ENCODE data around the gene ST6GALNAC6. TPM values are rescaled to one million over a fixed set of nuclear protein-coding genes. Genes with fewer than 3 reads are reported as not detected.

ST6GALNAC6 gene
- total and polyA plus RNA-seq, 4 donors, result 22.5 to 40.4 (median 32.3) TPM

DNA sequence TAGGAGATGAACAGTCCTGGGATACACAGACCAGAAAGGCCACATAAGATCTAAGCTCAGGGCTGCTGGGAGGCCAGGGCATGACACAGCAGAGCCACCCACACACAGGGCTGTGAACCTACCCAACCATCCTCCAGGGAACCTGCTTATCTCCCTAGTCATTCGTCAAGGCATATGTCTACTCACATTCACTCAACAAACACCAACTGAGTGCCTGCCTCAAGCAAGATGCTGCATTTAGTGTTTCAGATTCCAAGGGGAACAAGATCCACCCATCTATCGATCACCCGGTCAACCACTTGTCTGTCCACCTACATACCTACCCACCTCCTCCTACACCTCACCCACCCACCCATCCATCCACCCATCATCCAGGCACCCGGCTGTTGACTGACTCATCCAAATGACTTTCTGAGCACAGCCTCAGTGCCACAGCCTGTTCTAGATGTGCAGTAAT lies 36.4 kb upstream of the ST6GALNAC6 start (continued):
- TF ChIP-seq, protein P1, sequence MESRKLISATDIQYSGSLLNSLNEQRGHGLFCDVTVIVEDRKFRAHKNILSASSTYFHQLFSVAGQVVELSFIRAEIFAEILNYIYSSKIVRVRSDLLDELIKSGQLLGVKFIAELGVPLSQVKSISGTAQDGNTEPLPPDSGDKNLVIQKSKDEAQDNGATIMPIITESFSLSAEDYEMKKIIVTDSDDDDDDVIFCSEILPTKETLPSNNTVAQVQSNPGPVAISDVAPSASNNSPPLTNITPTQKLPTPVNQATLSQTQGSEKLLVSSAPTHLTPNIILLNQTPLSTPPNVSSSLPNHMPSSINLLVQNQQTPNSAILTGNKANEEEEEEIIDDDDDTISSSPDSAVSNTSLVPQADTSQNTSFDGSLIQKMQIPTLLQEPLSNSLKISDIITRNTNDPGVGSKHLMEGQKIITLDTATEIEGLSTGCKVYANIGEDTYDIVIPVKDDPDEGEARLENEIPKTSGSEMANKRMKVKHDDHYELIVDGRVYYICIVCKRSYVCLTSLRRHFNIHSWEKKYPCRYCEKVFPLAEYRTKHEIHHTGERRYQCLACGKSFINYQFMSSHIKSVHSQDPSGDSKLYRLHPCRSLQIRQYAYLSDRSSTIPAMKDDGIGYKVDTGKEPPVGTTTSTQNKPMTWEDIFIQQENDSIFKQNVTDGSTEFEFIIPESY (IDR thresholded peaks at IDR 0.05), result no peak

DNA sequence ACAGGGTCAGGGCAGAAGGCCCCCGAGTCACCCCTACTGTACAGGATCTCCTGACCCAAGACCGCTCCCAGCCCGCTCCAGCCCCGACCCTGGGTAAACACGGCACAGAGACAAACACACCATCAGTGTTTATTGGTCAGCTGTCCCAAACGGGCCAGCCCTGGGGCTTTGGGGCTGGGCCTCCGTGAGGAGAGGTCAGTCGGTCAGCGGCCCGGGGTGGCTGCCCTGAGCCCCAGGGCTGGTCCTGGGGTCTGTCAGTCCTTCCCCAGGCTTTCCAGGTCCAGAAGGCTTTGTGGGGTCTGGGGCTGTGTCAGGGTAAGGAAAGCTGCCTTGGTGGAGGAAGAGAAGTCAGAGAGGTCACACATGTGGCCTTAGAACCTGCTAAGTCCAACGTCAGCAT lies 35.6 kb upstream of the ST6GALNAC6 start:
- H3K9me3 ChIP-seq (ENCODE audit: control insufficient read depth in 4 of 4, low read length in 3 of 4), result no peaks in the 10 kb centered on the region
- peaks cover 0 to under 1% (median 0%) of the 10 kb centered on the region in 4 donors for H3K36me3 ChIP-seq (ENCODE audit: control insufficient read depth in 4 of 4, insufficient read depth in 3 of 4, low read depth in 1 of 4, low read length in 3 of 4)
- no peak overlapping the region for H3K27ac ChIP-seq (ENCODE audit: low read depth in 1 of 2, low read length in 2 of 2)
- WGBS, result 72% methylated on average over 11 of the region's 11 CpGs
- H3K4me3 ChIP-seq (ENCODE audit: low read depth in 1 of 3, low read length in 3 of 3), result no peak overlapping the region
- no peaks in the 10 kb centered on the region for H3K27me3 ChIP-seq (ENCODE audit: control insufficient read depth in 4 of 4, insufficient read depth in 4 of 4, low read length in 3 of 4)
- DNase-seq (ENCODE audit: low spot score), result no peak
- peaks cover 3 to 25% (median 19%) of the 10 kb centered on the region in 4 donors for H3K4me1 ChIP-seq (ENCODE audit: control insufficient read depth in 4 of 4, insufficient read depth in 4 of 4, low read length in 3 of 4)
- TF ChIP-seq JUND (IDR thresholded peaks at IDR 0.05), result no peak
- TF ChIP-seq EGR1 (IDR thresholded peaks at IDR 0.05; ENCODE audit: low read depth in 2 of 2), result no peak
- no peak for TF ChIP-seq RXRA (IDR thresholded peaks at IDR 0.05)
- TF ChIP-seq FOXA2 (IDR thresholded peaks at IDR 0.05), result no peak
- no peak for TF ChIP-seq RAD21 (IDR thresholded peaks at IDR 0.05)
- TF ChIP-seq FOXA1 (IDR thresholded peaks at IDR 0.05), result no peak
- TF ChIP-seq, protein P2, sequence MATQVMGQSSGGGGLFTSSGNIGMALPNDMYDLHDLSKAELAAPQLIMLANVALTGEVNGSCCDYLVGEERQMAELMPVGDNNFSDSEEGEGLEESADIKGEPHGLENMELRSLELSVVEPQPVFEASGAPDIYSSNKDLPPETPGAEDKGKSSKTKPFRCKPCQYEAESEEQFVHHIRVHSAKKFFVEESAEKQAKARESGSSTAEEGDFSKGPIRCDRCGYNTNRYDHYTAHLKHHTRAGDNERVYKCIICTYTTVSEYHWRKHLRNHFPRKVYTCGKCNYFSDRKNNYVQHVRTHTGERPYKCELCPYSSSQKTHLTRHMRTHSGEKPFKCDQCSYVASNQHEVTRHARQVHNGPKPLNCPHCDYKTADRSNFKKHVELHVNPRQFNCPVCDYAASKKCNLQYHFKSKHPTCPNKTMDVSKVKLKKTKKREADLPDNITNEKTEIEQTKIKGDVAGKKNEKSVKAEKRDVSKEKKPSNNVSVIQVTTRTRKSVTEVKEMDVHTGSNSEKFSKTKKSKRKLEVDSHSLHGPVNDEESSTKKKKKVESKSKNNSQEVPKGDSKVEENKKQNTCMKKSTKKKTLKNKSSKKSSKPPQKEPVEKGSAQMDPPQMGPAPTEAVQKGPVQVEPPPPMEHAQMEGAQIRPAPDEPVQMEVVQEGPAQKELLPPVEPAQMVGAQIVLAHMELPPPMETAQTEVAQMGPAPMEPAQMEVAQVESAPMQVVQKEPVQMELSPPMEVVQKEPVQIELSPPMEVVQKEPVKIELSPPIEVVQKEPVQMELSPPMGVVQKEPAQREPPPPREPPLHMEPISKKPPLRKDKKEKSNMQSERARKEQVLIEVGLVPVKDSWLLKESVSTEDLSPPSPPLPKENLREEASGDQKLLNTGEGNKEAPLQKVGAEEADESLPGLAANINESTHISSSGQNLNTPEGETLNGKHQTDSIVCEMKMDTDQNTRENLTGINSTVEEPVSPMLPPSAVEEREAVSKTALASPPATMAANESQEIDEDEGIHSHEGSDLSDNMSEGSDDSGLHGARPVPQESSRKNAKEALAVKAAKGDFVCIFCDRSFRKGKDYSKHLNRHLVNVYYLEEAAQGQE (IDR thresholded peaks at IDR 0.05), result no peak
- TF ChIP-seq NR2F2 (IDR thresholded peaks at IDR 0.05), result no peak
- TF ChIP-seq, protein P3, sequence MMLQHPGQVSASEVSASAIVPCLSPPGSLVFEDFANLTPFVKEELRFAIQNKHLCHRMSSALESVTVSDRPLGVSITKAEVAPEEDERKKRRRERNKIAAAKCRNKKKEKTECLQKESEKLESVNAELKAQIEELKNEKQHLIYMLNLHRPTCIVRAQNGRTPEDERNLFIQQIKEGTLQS (IDR thresholded peaks at IDR 0.05), result no peak
- TF ChIP-seq HNF4G (IDR thresholded peaks at IDR 0.05), result no peak
- TF ChIP-seq, protein P4, sequence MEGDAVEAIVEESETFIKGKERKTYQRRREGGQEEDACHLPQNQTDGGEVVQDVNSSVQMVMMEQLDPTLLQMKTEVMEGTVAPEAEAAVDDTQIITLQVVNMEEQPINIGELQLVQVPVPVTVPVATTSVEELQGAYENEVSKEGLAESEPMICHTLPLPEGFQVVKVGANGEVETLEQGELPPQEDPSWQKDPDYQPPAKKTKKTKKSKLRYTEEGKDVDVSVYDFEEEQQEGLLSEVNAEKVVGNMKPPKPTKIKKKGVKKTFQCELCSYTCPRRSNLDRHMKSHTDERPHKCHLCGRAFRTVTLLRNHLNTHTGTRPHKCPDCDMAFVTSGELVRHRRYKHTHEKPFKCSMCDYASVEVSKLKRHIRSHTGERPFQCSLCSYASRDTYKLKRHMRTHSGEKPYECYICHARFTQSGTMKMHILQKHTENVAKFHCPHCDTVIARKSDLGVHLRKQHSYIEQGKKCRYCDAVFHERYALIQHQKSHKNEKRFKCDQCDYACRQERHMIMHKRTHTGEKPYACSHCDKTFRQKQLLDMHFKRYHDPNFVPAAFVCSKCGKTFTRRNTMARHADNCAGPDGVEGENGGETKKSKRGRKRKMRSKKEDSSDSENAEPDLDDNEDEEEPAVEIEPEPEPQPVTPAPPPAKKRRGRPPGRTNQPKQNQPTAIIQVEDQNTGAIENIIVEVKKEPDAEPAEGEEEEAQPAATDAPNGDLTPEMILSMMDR (IDR thresholded peaks at IDR 0.05; ENCODE audit: low read depth, low read length, missing input control), result no peak
- H3K9ac ChIP-seq (ENCODE audit: low read depth in 1 of 2, low read length in 2 of 2), result no peak overlapping the region

DNA sequence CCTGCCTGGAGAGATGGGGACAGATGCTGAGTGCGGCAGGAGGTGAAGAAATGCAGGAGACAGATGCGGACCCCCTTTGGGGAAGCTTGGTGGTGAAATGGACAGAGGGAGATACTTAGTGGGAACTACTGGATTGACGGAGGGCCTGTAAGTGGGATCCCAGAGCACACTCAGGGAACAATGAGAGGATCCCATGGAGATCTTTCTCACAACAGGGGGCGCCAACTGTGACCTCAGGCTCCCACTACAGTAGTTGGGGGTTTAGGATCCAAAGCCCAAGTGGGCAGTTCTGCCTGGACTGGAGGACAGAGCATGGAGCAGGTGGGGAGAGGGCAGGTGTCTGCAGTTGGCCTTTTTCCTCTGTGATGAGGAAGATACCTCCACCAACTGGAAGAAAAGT lies 34.8 kb upstream of the ST6GALNAC6 start:
- H3K36me3 ChIP-seq (ENCODE audit: control insufficient read depth in 4 of 4, insufficient read depth in 3 of 4, low read depth in 1 of 4, low read length in 3 of 4), result no peaks in the 10 kb centered on the region
- peaks cover 3 to 25% (median 19%) of the 10 kb centered on the region in 4 donors for H3K4me1 ChIP-seq (ENCODE audit: control insufficient read depth in 4 of 4, insufficient read depth in 4 of 4, low read length in 3 of 4)
- TF ChIP-seq TAF1 (conservative IDR thresholded peaks at IDR 0.05), result no peak
- no peak for DNase-seq (ENCODE audit: low spot score)
- H3K4me3 ChIP-seq (ENCODE audit: low read depth in 1 of 3, low read length in 3 of 3), result no peak overlapping the region
- H3K9me3 ChIP-seq (ENCODE audit: control insufficient read depth in 4 of 4, low read length in 3 of 4), result no peaks in the 10 kb centered on the region
- H3K9ac ChIP-seq (ENCODE audit: low read depth in 1 of 2, low read length in 2 of 2), result no peak overlapping the region
- H3K27me3 ChIP-seq (ENCODE audit: control insufficient read depth in 4 of 4, insufficient read depth in 4 of 4, low read length in 3 of 4), result no peaks in the 10 kb centered on the region
- 97% methylated on average over 4 of the region's 4 CpGs for WGBS
- no peak overlapping the region for H3K27ac ChIP-seq (ENCODE audit: low read depth in 1 of 2, low read length in 2 of 2)
